Body of pancreas (tissue), 4 donors: ENCODE data around the gene OR6K2.

ENCODE experiments used
- POLR2A ChIP-seq, 3 donors: fragments of 450-650 bp; IDR thresholded peaks; one replicate each; pipeline ENCODE4 v1.6.1; 2016; ENCODE audit warnings: antibody characterized with exemption in 3 of 3, mild to moderate bottlenecking in 2 of 3
- TF ChIP-seq, protein P1 (sequence below), 7 experiments: fragments of 450-650 bp in 4 of 7; fragments of 200-600 bp in 3 of 7; sonication (generic) in 3 of 7; IDR thresholded peaks; one replicate each; pipeline ENCODE4 v1.5.1; 2016 to 2019; ENCODE audit warnings: antibody characterized with exemption in 7 of 7

DNA sequence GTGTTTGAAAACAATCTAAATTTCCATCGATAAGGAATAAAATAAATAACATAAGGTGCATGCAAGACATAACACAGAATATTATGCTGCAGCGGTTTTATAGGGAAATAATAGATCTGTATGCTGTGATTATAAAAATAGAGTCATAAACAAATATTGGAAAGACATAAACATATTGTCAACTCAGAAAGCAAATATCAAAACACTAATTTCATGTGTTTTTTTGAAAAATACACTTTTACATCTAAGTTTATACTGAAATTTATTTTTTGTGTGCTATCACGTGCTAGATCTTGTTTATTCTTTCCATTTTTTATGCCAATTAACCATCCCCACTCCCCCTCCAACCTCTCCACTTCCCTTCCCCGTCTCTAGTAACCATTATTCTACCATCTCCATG is 10.6 kb upstream of the OR6K2 start:
- TF ChIP-seq POLR2A (IDR thresholded peaks at IDR 0.05): no peak
- TF ChIP-seq, protein P1, sequence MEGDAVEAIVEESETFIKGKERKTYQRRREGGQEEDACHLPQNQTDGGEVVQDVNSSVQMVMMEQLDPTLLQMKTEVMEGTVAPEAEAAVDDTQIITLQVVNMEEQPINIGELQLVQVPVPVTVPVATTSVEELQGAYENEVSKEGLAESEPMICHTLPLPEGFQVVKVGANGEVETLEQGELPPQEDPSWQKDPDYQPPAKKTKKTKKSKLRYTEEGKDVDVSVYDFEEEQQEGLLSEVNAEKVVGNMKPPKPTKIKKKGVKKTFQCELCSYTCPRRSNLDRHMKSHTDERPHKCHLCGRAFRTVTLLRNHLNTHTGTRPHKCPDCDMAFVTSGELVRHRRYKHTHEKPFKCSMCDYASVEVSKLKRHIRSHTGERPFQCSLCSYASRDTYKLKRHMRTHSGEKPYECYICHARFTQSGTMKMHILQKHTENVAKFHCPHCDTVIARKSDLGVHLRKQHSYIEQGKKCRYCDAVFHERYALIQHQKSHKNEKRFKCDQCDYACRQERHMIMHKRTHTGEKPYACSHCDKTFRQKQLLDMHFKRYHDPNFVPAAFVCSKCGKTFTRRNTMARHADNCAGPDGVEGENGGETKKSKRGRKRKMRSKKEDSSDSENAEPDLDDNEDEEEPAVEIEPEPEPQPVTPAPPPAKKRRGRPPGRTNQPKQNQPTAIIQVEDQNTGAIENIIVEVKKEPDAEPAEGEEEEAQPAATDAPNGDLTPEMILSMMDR (IDR thresholded peaks at IDR 0.05): no peak
